HS-27A (cell line): Measurements from ENCODE around the gene IL1RAP.

Experiments
- DNase-seq: peaks from one replicate; pipeline ENCODE4 v3.0.0-alpha.2; 2012; ENCODE audit warnings: low read depth, missing footprints

Gene IL1RAP

DNA sequence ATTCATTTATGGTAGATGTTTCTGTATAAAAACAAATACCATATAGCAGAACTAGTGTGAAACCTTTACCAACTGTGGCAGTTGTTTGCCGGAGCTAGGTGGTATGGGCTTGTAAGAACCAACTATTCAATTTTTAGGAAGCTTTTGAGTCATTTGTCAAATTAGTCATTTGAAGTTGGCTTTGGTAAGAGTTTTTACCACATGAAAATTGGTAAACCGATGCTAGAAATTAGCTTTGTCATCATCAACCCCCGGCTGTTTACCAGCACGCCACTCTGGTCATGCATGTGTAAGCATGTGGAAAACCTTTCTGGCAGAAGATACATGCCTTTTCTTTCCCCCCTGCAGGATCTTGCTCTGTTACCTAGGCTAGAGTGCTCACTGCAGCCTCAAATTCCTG is 63.3 kb downstream of the IL1RAP start:
- DNase-seq: no peak

- no peak for DNase-seq
Observed at GRCh38 chr3:190579514-190580137, 65.7 kb downstream of the IL1RAP start.

- DNase-seq: no peak
Observed at GRCh38 chr3:190580417-190580816, 66.5 kb downstream of the IL1RAP start.

GRCh38 chr3:190581041-190581541 is 67.2 kb downstream of the IL1RAP start:
- peak; percentile 29 for DNase-seq

- no peak for DNase-seq
Observed at GRCh38 chr3:190582667-190583066, 68.8 kb downstream of the IL1RAP start.

DNA sequence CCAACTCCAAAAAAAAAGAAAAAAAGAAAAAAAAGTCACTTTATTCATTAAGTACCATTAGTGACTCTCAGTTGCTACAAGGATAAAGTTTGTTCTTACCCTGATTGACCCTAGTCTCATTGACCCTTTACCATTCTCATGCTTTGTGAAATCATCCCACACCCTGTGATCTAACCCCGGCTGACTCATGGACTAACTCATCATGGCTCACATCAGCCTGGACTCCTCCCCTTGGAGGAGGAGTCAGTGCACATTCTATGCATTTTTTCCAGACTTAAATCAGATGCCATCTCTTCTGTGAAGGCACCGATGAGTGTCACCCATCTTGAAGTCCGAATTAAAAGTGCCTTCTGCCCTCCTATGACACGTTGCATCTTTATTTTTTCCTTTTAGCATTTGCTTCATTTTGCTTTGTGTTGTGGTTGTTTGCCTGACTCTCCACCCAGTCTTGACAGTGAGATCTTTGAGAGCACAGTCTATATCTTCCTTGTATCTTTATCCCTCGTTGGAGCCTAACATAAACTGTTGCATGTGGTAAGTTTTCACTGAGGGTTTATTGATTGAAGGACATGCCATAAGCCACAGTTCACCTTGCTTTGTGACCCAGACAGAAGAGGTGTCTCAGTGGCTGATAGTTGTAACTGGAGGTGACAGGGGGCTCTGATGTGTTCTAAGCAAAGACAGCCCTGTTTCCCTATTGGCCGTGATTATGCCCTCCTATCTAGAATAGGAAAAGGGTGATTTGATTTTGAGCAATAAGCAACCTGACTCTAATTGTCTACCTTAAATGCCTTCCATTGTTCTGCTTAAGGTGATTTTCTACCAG is 72.1 kb downstream of the IL1RAP start:
- peak; percentile 89 for DNase-seq

DNA sequence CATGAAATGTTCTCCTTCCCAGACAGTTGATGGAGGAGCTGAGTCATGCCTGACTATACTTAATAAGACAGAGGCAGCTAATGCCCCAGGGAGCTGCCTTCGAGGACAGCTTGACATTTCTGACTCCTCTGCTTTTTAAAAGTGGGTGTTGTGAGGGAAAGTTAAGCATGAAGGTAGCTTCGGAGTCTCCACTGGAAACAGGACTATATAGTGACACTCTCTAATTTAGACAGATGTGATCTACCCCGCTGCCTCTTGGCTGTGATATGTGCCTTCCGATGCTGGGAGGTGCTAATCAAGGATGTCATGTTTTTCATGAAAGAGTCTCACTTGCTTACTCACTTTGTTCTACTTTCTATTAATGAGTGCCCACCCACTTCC is 72.7 kb downstream of the IL1RAP start:
- peak; percentile 50 for DNase-seq

GRCh38 chr3:190588570-190588969 is 74.7 kb downstream of the IL1RAP start:
- DNase-seq: no peak

- no peak for DNase-seq
Observed at GRCh38 chr3:190589326-190589725, 75.4 kb downstream of the IL1RAP start.

DNA sequence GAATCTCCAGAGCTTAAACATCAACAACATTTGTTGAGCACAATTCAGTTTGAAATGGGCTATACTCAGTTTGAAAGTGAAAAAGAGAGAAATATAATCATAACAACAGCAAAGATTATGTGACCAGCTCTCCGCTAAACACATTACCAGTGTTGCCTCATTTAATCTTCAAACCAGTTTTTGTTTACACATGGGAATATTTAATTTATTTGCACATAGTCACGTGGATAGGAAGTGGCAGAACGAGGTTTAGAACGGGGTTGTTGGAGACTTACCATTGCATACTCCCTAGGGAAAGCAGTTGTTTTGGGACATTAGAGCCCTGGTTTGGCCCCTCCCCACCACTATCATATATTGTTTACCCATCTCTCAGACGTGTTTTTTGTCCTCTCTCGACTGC is 77.2 kb downstream of the IL1RAP start:
- DNase-seq: no peak

DNA sequence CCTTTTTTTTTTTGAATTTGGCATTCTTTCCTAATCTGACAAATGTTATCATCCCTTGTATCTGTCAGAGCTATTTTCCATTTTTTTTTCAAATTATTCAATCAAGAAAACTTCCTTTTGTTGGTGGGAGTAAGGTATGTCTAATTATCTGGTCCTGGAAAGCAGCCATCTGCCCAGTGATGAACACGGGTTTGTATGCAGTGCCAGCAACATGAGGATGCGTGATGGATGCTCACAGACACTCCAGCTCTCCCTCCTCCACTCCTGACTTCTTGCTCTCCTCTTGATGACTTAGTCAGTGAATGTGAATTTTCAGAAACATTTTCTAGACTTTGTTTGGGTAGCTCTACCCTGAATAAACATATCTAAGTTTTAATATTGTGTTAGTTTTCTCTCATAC is 79.2 kb downstream of the IL1RAP start:
- no peak for DNase-seq

DNA sequence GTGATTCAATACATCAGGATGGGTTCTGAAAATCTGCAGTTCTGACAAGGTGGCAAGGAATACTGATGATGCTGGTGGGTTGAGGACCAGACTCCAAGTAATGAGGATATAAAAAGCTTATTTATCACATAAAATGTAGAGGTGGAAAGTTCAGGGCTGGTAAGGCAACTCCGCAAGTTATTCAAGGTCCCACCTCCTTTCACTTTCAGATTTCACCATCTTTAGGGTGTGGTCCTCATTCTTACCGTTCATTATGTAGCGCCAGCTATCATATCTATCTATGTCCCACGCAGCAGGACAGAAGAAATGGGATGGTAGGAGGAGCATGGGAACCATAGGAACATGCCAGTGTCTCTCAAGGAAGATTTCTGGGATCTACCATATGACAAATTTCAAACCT is 80.3 kb downstream of the IL1RAP start:
- no peak for DNase-seq

GRCh38 chr3:190595179-190595795 is 81.4 kb downstream of the IL1RAP start:
- DNase-seq: no peak

GRCh38 chr3:190595807-190596206 is 81.9 kb downstream of the IL1RAP start:
- DNase-seq: no peak

DNA sequence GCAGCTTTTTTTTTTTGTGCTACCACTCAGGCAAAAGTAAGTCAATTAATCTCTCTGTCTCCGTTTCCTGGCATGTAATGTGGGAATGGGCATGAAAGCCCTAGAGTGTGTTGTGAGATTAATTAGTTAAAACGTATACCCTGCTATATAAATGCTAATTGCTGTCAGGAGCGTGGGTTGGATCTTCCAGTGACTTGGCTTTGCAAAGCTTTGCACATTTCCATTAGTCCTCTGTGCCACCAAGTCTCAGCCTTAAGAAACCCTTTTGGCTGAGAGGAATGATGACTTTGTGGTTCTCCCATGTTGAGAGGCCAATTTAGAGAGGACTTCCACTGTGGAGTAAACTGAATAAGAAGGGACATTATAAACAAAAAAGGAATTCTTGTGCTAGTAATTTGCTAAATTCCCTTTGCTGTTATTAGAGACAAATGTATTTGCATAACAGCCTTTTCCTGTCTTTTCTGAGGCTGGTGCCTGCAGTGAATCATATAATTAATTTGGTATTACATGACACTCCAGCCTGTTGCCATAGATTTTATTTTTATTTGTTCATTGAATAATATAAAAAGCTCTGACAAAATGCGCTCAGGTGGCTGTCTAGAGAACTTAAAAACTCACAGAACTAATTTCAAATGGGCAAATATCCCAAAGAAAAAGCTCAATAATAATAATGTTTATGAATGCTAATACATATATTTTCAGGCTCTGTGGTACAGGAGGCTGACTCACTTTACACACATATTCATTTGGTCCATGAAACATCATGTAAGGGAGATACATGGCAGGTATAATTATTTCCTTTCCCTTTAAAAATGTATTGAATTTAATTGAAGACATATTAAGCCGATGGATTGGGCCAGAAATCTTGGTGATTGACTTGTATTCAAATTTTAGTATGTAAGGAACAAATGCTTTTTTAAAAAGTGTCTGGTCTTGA is 82.7 kb downstream of the IL1RAP start:
- no peak for DNase-seq

DNA sequence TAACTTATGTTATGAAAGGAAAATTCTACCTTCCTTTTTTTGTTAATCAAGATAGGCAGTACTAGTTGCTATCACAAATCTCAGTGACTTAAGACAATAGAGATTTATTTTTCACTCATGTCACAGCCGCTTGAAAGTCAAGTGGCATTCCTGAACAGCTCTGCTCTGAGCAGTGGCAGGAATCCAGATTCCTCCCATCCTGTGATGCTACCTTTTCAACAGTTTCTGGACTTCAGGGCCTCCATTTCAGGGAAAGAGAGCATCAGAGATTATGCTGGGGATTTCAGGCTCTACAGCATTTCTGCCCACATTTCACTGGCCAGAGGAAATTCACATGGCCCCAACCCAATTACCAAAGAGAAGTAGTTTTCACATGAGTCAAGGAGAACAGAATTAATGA is 83.4 kb downstream of the IL1RAP start:
- DNase-seq: no peak

- no peak for DNase-seq
Observed at GRCh38 chr3:190601622-190602021, 87.7 kb downstream of the IL1RAP start.

DNA sequence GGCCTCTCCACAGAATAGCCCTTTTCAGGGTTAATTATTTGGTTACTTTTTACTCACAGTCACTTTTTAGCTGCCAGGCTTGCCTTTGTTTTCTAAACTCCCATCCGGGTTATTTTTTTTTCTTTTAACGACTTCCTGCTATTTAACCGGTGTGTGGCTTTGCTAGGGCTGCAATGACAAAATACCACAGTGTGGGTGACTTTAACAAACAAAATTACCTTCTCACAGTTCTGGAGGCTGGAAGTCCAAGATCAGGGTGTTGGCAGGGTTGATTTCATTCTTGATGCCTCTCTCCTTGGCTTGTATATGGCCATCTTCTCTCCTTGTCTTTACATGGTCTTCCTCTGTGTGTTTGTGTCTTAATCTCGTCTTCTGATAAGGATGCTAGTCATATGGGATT is 91.5 kb downstream of the IL1RAP start:
- DNase-seq: no peak

- DNase-seq: no peak
Observed at GRCh38 chr3:190606596-190606995, 92.7 kb downstream of the IL1RAP start.

DNA sequence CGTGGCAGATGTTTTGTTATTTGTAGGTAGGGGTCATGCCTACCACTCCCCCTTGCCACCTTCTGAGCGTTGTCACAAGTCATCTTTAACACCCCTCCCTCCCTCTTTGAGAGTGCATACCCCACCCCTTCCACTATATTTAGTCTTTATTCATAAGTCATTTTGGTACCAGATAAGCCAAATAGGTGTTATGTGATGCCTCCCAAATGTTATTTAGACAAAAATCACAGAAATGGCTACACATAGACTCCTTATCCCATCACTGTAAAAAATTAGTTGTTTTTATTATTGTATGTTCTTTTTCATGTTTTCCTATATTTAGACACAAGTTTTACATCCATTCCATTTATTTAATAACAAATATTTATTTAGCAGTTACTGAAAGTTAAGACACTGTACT is 93.1 kb downstream of the IL1RAP start:
- DNase-seq: no peak

GRCh38 chr3:190608850-190609589 is 95.1 kb downstream of the IL1RAP start:
- no peak for DNase-seq
